Type B pancreatic cell (in vitro differentiated cells): ENCODE measurements around the gene PODNL1. TPM values are rescaled to one million over a fixed set of nuclear protein-coding genes. Genes with fewer than 3 reads are reported as not detected.
A peak's percentile ranks its signal among the peaks of the same experiment; 100 is the strongest.

ENCODE experiments used
- DNase-seq: peaks from one replicate; pipeline ENCODE4 v3.0.0; 2021; ENCODE audit warnings: mixed read lengths; ENCODE audit not compliant: unreplicated experiment; ENCODE audit errors: extremely low spot score
- H3K27ac Mint-ChIP-seq: 2 replicates; pipeline ENCODE4 v1.8.0; 2021; ENCODE audit warnings: mild to moderate bottlenecking, mixed read lengths
- H3K27me3 Mint-ChIP-seq: 2 replicates; pipeline ENCODE4 v1.8.0; 2021; ENCODE audit warnings: mixed read lengths
- H3K36me3 Mint-ChIP-seq: 2 replicates; pipeline ENCODE4 v1.8.0; 2021; ENCODE audit warnings: mixed read lengths
- H3K4me1 Mint-ChIP-seq: one replicate; pipeline ENCODE4 v1.8.0; 2021; ENCODE audit warnings: mixed read lengths; ENCODE audit not compliant: unreplicated experiment
- H3K4me3 Mint-ChIP-seq: 2 replicates; pipeline ENCODE4 v1.8.0; 2021; ENCODE audit warnings: mild to moderate bottlenecking, mixed read lengths
- H3K9me3 Mint-ChIP-seq: 2 replicates; pipeline ENCODE4 v1.8.0; 2021; ENCODE audit warnings: mixed read lengths
- CTCF ChIP-seq: fragments of 200-600 bp; sonication (generic); conservative IDR thresholded peaks from 2 replicates; pipeline ENCODE4 v1.5.0; 2021; ENCODE audit warnings: antibody characterized with exemption, mild to moderate bottlenecking
- total RNA-seq: library from RNA; stranded (reverse); gene quantifications from 2 replicates; pipeline ENCODE4 v1.2.1, GENCODE V29; 2021; ENCODE audit warnings: low replicate concordance

Gene PODNL1
- total RNA-seq, 1 donor from 2014 or later = 0.75 TPM

- Mint-ChIP-seq H3K4me1 (peaks cover 6% of the 10 kb centered on the region), H3K36me3 (no peaks in the 10 kb centered on the region), H3K9me3 (no peaks in the 10 kb centered on the region), H3K27ac (no peak overlapping the region), H3K4me3 (no peak overlapping the region), H3K27me3 (no peaks in the 10 kb centered on the region)
- TF ChIP-seq CTCF = no peak
- no peak for DNase-seq
These were observed 51.2 kb downstream of the PODNL1 start for GRCh38 chr19:13887018-13887436.

GRCh38 chr19:13885826-13886365 is 52.3 kb downstream of the PODNL1 start:
- Mint-ChIP-seq H3K4me3 (no peak overlapping the region), H3K9me3 (no peaks in the 10 kb centered on the region), H3K4me1 (peaks cover 11% of the 10 kb centered on the region), H3K36me3 (no peaks in the 10 kb centered on the region), H3K27ac (no peak overlapping the region), H3K27me3 (no peaks in the 10 kb centered on the region)
- TF ChIP-seq CTCF = no peak
- DNase-seq = no peak

DNA sequence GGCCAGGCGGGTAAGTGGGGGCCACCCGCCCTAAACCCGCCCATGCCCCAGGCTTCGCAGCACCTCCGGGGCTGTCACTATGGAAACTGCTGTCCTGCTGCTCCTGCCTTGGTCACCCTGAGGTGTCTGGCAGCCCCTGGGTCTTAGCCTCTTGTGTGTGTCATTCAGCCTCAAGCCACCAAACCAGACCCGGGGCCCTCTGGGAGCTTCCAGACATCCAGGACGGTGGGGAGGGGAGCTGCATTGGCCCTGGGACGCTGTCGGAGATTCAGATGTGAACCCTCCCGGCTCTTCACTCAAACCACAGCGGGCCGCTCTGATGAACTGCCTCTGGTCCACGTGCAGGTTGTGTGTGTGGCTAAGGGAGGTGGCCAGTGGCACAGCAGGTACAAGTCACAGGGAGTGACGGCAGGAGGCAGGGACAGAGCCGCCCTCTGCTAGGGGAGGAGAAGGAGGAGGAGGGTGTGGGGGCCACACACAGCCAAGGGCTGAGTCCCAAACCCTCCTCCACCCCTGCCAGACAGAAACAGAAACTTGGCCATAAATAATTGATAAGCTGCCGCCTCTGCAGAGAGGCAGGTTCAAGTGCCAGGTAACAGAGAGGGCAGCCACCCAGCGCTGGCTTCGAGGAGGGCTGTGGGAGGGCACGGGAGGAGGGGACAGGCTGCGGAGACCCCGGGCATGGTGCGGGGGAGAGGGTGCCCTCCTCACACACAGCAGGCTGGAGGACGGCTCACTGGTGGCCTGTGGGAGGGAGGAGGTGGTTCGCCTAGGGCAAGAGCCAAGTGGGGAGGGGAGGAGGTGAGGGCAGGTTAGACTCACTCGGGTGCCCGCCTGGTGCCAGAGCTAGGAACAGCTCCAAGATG is 53.3 kb downstream of the PODNL1 start:
- TF ChIP-seq CTCF = no peak
- Mint-ChIP-seq H3K27me3 (no peaks in the 10 kb centered on the region), H3K9me3 (no peaks in the 10 kb centered on the region), H3K4me1 (peaks cover 14% of the 10 kb centered on the region), H3K36me3 (no peaks in the 10 kb centered on the region), H3K27ac (no peak overlapping the region), H3K4me3 (no peak overlapping the region)
- no peak for DNase-seq

DNA sequence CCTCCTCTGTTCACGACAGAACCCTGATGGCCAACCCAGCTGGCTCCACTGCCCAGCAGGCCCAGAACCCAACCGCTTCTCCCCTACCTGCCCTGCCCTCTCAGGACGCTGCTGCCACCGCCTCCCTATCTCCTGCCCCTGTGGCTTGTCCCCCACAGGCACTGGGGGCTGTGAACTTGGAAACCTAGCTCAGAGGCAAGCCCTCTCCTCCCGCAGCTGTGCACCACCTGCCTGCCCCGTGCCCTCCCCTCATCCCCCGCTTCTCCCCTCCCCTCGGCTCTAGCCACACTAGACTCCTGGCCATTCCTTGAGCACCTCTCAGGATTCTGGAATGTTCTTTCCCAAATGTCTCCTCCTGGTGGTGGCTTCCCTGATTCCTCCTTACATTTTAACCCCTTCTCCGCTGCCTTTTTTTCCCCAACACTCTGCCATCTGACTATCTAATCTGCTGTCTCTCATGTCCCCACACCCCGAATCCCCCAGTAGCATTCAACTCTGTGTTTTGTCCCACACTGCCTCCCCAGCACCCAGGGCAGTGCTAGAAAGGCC is 54.6 kb downstream of the PODNL1 start:
- H3K36me3 Mint-ChIP-seq = no peaks in the 10 kb centered on the region
- no peak for DNase-seq
- TF ChIP-seq CTCF = peak; percentile 39
- no peak overlapping the region for H3K4me3 Mint-ChIP-seq
- H3K9me3 Mint-ChIP-seq = no peaks in the 10 kb centered on the region
- H3K27ac Mint-ChIP-seq = no peak overlapping the region
- H3K4me1 Mint-ChIP-seq = peaks cover 14% of the 10 kb centered on the region
- no peaks in the 10 kb centered on the region for H3K27me3 Mint-ChIP-seq

- Mint-ChIP-seq H3K36me3 (no peaks in the 10 kb centered on the region), H3K9me3 (no peaks in the 10 kb centered on the region), H3K4me3 (no peak overlapping the region), H3K4me1 (peaks cover 14% of the 10 kb centered on the region), H3K27ac (no peak overlapping the region), H3K27me3 (no peaks in the 10 kb centered on the region)
- no peak for DNase-seq
- TF ChIP-seq CTCF = no peak
These were observed 55.4 kb downstream of the PODNL1 start for GRCh38 chr19:13882836-13883235.
